ENCODE measurements around the gene ARFIP1.

ARFIP1 gene

GRCh38 chr4:152785639-152786615, 6.2 kb downstream of the ARFIP1 start:
- no peak for DNase-seq (ENCODE audit: low read depth)
- no peak for TF ChIP-seq CTCF (IDR thresholded peaks at IDR 0.05; ENCODE audit: insufficient read depth, low read depth, low read length, missing control alignments)
- H3K4me3 ChIP-seq (ENCODE audit: low read length), result no peak overlapping the region

GRCh38 chr4:152786627-152787026, 6.9 kb downstream of the ARFIP1 start:
- TF ChIP-seq CTCF (IDR thresholded peaks at IDR 0.05; ENCODE audit: insufficient read depth, low read depth, low read length, missing control alignments), result no peak
- H3K4me3 ChIP-seq (ENCODE audit: low read length), result no peak overlapping the region
- DNase-seq (ENCODE audit: low read depth), result no peak

GRCh38 chr4:152795891-152796290, 16.1 kb downstream of the ARFIP1 start:
- no peak overlapping the region for H3K4me3 ChIP-seq (ENCODE audit: low read length)
- no peak for DNase-seq (ENCODE audit: low read depth)
- TF ChIP-seq CTCF (IDR thresholded peaks at IDR 0.05; ENCODE audit: insufficient read depth, low read depth, low read length, missing control alignments), result no peak

GRCh38 chr4:152803541-152803940, 23.8 kb downstream of the ARFIP1 start:
- TF ChIP-seq CTCF (IDR thresholded peaks at IDR 0.05; ENCODE audit: insufficient read depth, low read depth, low read length, missing control alignments), result no peak
- no peak for DNase-seq (ENCODE audit: low read depth)
- no peak overlapping the region for H3K4me3 ChIP-seq (ENCODE audit: low read length)

GRCh38 chr4:152805071-152805650, 25.4 kb downstream of the ARFIP1 start:
- no peak for TF ChIP-seq CTCF (IDR thresholded peaks at IDR 0.05; ENCODE audit: insufficient read depth, low read depth, low read length, missing control alignments)
- DNase-seq (ENCODE audit: low read depth), result no peak
- no peak overlapping the region for H3K4me3 ChIP-seq (ENCODE audit: low read length)

- TF ChIP-seq CTCF (IDR thresholded peaks at IDR 0.05; ENCODE audit: insufficient read depth, low read depth, low read length, missing control alignments), result no peak
- DNase-seq (ENCODE audit: low read depth), result peak; percentile 32
These were observed 26.1 kb downstream of the ARFIP1 start for GRCh38 chr4:152805818-152806217.

More at GRCh38 chr4:152805818-152806217, 26.1 kb downstream of the ARFIP1 start:
- no peak overlapping the region for H3K4me3 ChIP-seq (ENCODE audit: low read length)
